ENCODE results near the gene SDK2. TPM values are rescaled to one million over a fixed set of nuclear protein-coding genes. Genes with fewer than 3 reads are reported as not detected.

Gene SDK2
- total and polyA plus RNA-seq, 2 of the 8 experiments (the other 6 are each of a cell fraction or from before 2014, with no cell fraction given), result 3.9 to 4.1 TPM

DNA sequence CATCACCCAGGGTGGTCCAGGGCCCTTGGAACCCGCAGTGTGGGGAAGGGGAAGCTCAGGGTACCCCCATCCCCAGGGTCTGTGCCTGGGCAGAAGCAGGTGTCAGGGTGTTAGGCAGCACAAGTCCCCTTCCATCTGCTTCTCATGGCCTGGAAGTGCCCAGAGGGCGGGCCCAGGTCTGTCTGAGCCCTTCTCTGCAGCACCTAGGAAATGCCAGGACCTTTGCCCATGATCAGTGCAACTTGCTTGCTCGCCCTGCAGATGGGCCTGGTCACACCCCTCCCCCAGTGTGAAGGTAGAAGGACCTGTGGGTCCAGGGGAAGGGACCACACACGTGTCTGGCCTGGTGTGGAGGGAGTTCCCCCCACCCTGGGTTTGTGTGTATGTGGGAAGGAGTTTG lies 174.9 kb downstream of the SDK2 start:
- Histone ChIP-seq H3K9ac (replicated peaks in 1 of 4; ENCODE audit: extremely low read depth in 1 of 4, low read depth in 3 of 4, low read length in 3 of 4) (no peak overlapping the region), H3K27me3 (replicated peaks in 1 of 4; ENCODE audit: control insufficient read depth in 3 of 4, extremely low read depth in 1 of 4, insufficient read depth in 3 of 4, low read length in 3 of 4) (no peaks in the 10 kb centered on the region), H3K79me2 (ENCODE audit: control insufficient read depth in 1 of 2, insufficient read depth in 2 of 2, low read length in 2 of 2) (no peaks in the 10 kb centered on the region), H4K8ac (ENCODE audit: extremely low read depth, insufficient read depth, low read length) (no peak overlapping the region; the same call in 1 of the 2 replicates), H2BK20ac (ENCODE audit: low read length) (no peak overlapping the region), H2AK5ac (ENCODE audit: low read depth, low read length) (no peak overlapping the region), H3K14ac (ENCODE audit: insufficient read length) (no peak overlapping the region), H2BK120ac (replicated peaks; ENCODE audit: low read depth, low read length) (no peak overlapping the region), H3K18ac (ENCODE audit: extremely low read depth, low read length) (no peak overlapping the region), H3K4me1 (replicated peaks in 1 of 4; ENCODE audit: control insufficient read depth in 3 of 4, insufficient read depth in 4 of 4, low read length in 3 of 4) (peaks cover 0 to 4% (median under 1%) of the 10 kb centered on the region in 4 experiments; a peak in 1 of 7 replicates), H3K9me3 (ENCODE audit: insufficient read depth in 2 of 2, low read depth in 1 of 2, low read length in 1 of 2) (peaks cover 9% of the 10 kb centered on the region in 2 experiments; a peak in 3 of 4 replicates), H3K79me1 (ENCODE audit: low read depth, low read length) (no peaks in the 10 kb centered on the region), H3K36me3 (ENCODE audit: control insufficient read depth in 2 of 4, insufficient read depth in 4 of 4, low read length in 3 of 4) (no peaks in the 10 kb centered on the region), H3K4ac (replicated peaks; ENCODE audit: insufficient read length, low read depth, low read length) (no peak overlapping the region), H4K20me1 (replicated peaks in 1 of 2; ENCODE audit: control insufficient read depth in 1 of 2, insufficient read depth in 2 of 2, low read length in 2 of 2) (no peaks in the 10 kb centered on the region), H2BK12ac (ENCODE audit: low read depth, low read length) (no peak overlapping the region), H3K56ac (replicated peaks; ENCODE audit: insufficient read length, low read depth, low read length) (no peak overlapping the region), H3K4me3 (ENCODE audit: extremely low read depth in 1 of 4, insufficient read depth in 2 of 4, low read depth in 3 of 4, low read length in 4 of 4) (no peak overlapping the region), H3K4me2 (ENCODE audit: insufficient read depth in 1 of 2, low read depth in 2 of 2, low read length in 2 of 2) (no peak overlapping the region), H3K27ac (ENCODE audit: low read depth, low read length) (no peak overlapping the region), H4K91ac (replicated peaks; ENCODE audit: insufficient read length, low read length) (no peak overlapping the region), H4K5ac (ENCODE audit: insufficient read length, low read depth, low read length) (no peak overlapping the region), H2BK15ac (ENCODE audit: low read length) (no peak overlapping the region), H3K23me2 (ENCODE audit: low read depth, low read length) (no peaks in the 10 kb centered on the region), H3K23ac (ENCODE audit: insufficient read length) (no peak overlapping the region), H2AFZ (ENCODE audit: low read length) (no peak overlapping the region), H2BK5ac (ENCODE audit: low read depth, low read length) (no peak overlapping the region)
- DNase-seq (ENCODE audit: low read depth in 1 of 2, low spot score in 2 of 2) (no peak), FAIRE-seq (no peak)
- CTCF ChIA-PET (ENCODE audit: partially characterized antibody), result interaction anchor here (1.0 to 3.5 kb wide), 2 partner anchors 9 to 19 kb away, joined by 3 to 26 read pairs; no protein-coding TSS in a partner anchor
- WGBS, 2 experiments (ENCODE audit: extremely low coverage in 1 of 2, insufficient coverage in 1 of 2, insufficient read length in 1 of 2, insufficient replicate concordance in 2 of 2, low coverage in 1 of 2, low lambda C conversion rate in 2 of 2, missing lambda C conversion rate in 1 of 2), result 82% methylated on average over 4 of the region's 4 CpGs; no CpG with 5 or more reads in 1 of the 2 experiments
- POLR2A ChIA-PET (ENCODE audit: partially characterized antibody), result no interaction called here
- TF ChIP-seq RNF2 (IDR thresholded peaks at IDR 0.05; ENCODE audit: borderline replicate concordance, low read depth, low read length, missing control alignments, poor library complexity, severe bottlenecking) (no peak), BACH1 (IDR thresholded peaks at IDR 0.05; ENCODE audit: low read length) (no peak), RAD21 (IDR thresholded peaks at IDR 0.05 in 1 of 2, conservative IDR thresholded peaks at IDR 0.05 in 1 of 2; ENCODE audit: low read depth in 2 of 2, low read length in 2 of 2) (no peak), SP2 (IDR thresholded peaks at IDR 0.05; ENCODE audit: low read length) (no peak), HDAC6 (IDR thresholded peaks at IDR 0.05; ENCODE audit: low read depth, low read length) (no peak), PHF8 (conservative IDR thresholded peaks at IDR 0.05; ENCODE audit: low read depth, low read length) (no peak), SRF (IDR thresholded peaks at IDR 0.05; ENCODE audit: low read depth, low read length) (no peak), SP1 (IDR thresholded peaks at IDR 0.05; ENCODE audit: low read depth, low read length) (no peak)
- TF ChIP-seq, protein P1, sequence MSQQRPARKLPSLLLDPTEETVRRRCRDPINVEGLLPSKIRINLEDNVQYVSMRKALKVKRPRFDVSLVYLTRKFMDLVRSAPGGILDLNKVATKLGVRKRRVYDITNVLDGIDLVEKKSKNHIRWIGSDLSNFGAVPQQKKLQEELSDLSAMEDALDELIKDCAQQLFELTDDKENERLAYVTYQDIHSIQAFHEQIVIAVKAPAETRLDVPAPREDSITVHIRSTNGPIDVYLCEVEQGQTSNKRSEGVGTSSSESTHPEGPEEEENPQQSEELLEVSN (IDR thresholded peaks at IDR 0.05), result no peak
- TF ChIP-seq, protein P2, sequence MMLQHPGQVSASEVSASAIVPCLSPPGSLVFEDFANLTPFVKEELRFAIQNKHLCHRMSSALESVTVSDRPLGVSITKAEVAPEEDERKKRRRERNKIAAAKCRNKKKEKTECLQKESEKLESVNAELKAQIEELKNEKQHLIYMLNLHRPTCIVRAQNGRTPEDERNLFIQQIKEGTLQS (IDR thresholded peaks at IDR 0.05; ENCODE audit: insufficient read depth, low read depth, low read length), result no peak
- TF ChIP-seq, protein P3, sequence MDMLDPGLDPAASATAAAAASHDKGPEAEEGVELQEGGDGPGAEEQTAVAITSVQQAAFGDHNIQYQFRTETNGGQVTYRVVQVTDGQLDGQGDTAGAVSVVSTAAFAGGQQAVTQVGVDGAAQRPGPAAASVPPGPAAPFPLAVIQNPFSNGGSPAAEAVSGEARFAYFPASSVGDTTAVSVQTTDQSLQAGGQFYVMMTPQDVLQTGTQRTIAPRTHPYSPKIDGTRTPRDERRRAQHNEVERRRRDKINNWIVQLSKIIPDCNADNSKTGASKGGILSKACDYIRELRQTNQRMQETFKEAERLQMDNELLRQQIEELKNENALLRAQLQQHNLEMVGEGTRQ (IDR thresholded peaks at IDR 0.05; ENCODE audit: low read length), result no peak
